ENCODE data around the gene PGD. TPM values are rescaled to one million over a fixed set of nuclear protein-coding genes. Genes with fewer than 3 reads are reported as not detected.
A peak's percentile ranks its signal among the peaks of the same experiment; 100 is the strongest.

PGD gene
- 72.8 TPM for total RNA-seq
- polyA plus RNA-seq (ENCODE audit: insufficient read depth, low read depth, low replicate concordance): 95.1 TPM
- long read RNA-seq, donor 1, transcript PGD-201 (13 exons, 1,885 nt): major isoform, 30 of 30 reads
- long read RNA-seq, donor 1, partial matches to known transcripts: 0 of 30 reads
- long read RNA-seq, donor 1, other reads (novel, unspliced or antisense): 0 of 30 reads
- long read RNA-seq, donor 2, transcript PGD-201 (13 exons, 1,885 nt): major isoform, 30 of 47 reads
- long read RNA-seq, donor 2, partial matches to known transcripts: 17 of 47 reads
- long read RNA-seq, donor 2, other reads (novel, unspliced or antisense): 0 of 47 reads
- long read RNA-seq, donor 3, transcript PGD-201 (13 exons, 1,885 nt): major isoform, 37 of 37 reads
- long read RNA-seq, donor 3, partial matches to known transcripts: 0 of 37 reads
- long read RNA-seq, donor 3, other reads (novel, unspliced or antisense): 0 of 37 reads
- long read RNA-seq, donor 4, transcript PGD-201 (13 exons, 1,885 nt): major isoform, 32 of 32 reads
- long read RNA-seq, donor 4, partial matches to known transcripts: 0 of 32 reads
- long read RNA-seq, donor 4, other reads (novel, unspliced or antisense): 0 of 32 reads
- long read RNA-seq, donor 5: 0 reads
- long read RNA-seq, donor 6, transcript PGD-201 (13 exons, 1,885 nt): major isoform, 44 of 65 reads
- long read RNA-seq, donor 6, partial matches to known transcripts: 21 of 65 reads
- long read RNA-seq, donor 6, other reads (novel, unspliced or antisense): 0 of 65 reads
- long read RNA-seq, donor 7, transcript PGD-201 (13 exons, 1,885 nt): major isoform, 55 of 84 reads
- long read RNA-seq, donor 7, partial matches to known transcripts: 28 of 84 reads
- long read RNA-seq, donor 7, other reads (novel, unspliced or antisense): 1 of 84 reads
- long read RNA-seq, donor 8, transcript PGD-201 (13 exons, 1,885 nt): major isoform, 26 of 26 reads
- long read RNA-seq, donor 8, partial matches to known transcripts: 0 of 26 reads
- long read RNA-seq, donor 8, other reads (novel, unspliced or antisense): 0 of 26 reads
- long read RNA-seq, donor 9, transcript PGD-201 (13 exons, 1,885 nt): major isoform, 16 of 16 reads
- long read RNA-seq, donor 9, partial matches to known transcripts: 0 of 16 reads
- long read RNA-seq, donor 9, other reads (novel, unspliced or antisense): 0 of 16 reads
- long read RNA-seq, donor 10, transcript PGD-201 (13 exons, 1,885 nt): major isoform, 16 of 27 reads
- long read RNA-seq, donor 10, partial matches to known transcripts: 11 of 27 reads
- long read RNA-seq, donor 10, other reads (novel, unspliced or antisense): 0 of 27 reads

DNA sequence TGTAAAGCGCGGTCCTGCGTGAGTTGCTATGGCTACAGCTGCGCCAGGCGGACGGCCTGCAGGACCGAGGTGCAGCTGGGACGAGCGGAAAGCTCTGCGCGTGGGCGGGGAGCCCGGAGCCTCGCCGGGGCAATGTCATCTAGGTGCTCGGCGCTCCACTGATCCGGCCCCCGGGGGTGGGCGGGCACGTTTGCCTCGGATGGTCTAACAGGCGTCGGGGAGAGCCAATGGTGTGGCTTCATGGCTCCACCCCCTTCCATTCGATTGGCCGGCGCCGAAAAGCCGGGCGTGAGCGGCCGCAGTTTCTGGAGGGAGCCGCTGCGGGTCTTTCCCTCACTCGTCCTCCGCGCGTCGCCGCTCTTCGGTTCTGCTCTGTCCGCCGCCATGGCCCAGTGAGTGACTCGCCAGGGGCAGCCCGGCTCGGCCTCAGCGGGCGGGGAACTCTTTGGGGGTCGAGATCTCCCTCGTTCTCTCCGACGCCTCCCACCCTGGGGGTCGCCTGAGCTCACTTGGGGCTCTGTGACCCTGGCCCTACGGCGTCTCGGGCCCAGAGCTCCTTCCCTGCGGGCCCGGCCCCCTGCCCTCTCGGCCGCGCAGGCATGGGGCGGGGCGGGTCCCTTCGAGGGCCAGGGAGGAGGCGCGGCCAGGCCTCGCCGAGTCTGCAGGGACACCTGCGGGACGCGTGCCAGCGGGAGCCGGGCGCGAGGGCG, at the start of gene PGD:
PGD (plus strand) TSS at position 331 of the 710 bp plus-strand sequence; CDS start at position 385, 54 bp downstream.
- peak within 1 kb of the TSS; percentile 33 to 73 (median 69) for H3K9ac ChIP-seq (ENCODE audit: low read length in 3 of 3)
- TF ChIP-seq, protein P1, sequence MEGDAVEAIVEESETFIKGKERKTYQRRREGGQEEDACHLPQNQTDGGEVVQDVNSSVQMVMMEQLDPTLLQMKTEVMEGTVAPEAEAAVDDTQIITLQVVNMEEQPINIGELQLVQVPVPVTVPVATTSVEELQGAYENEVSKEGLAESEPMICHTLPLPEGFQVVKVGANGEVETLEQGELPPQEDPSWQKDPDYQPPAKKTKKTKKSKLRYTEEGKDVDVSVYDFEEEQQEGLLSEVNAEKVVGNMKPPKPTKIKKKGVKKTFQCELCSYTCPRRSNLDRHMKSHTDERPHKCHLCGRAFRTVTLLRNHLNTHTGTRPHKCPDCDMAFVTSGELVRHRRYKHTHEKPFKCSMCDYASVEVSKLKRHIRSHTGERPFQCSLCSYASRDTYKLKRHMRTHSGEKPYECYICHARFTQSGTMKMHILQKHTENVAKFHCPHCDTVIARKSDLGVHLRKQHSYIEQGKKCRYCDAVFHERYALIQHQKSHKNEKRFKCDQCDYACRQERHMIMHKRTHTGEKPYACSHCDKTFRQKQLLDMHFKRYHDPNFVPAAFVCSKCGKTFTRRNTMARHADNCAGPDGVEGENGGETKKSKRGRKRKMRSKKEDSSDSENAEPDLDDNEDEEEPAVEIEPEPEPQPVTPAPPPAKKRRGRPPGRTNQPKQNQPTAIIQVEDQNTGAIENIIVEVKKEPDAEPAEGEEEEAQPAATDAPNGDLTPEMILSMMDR (IDR thresholded peaks at IDR 0.05; ENCODE audit: borderline replicate concordance, extremely low read depth, insufficient read depth): no peak
- peaks cover 5 to 15% (median 6%) of the 10 kb centered on the region in 3 donors for H3K36me3 ChIP-seq (ENCODE audit: control insufficient read depth in 2 of 3, insufficient read depth in 3 of 3, low read length in 3 of 3)
- H3K27ac ChIP-seq (ENCODE audit: low read depth in 2 of 2, low read length in 2 of 2): peak within 1 kb of the TSS; percentile 81 to 82
- H3K4me3 ChIP-seq (ENCODE audit: low read length in 3 of 3): peak within 1 kb of the TSS; percentile 78 to 87 (median 80)
- H3K27me3 ChIP-seq (ENCODE audit: control insufficient read depth, insufficient read depth, low read length): no peaks in the 10 kb centered on the region
- intact Hi-C loops (cut with DNase I): no loop called here
- DNase-seq (peak; percentile 98 to 99 (median 99)), FAIRE-seq (peak; percentile 30)
- no peaks in the 10 kb centered on the region for H3K9me3 ChIP-seq (ENCODE audit: control insufficient read depth in 2 of 3, insufficient read depth in 1 of 3, low read length in 3 of 3)
- H3K4me1 ChIP-seq (ENCODE audit: control insufficient read depth in 2 of 3, insufficient read depth in 2 of 3, low read depth in 1 of 3, low read length in 3 of 3): peaks cover 0 to 9% (median 5%) of the 10 kb centered on the region in 3 donors

DNA sequence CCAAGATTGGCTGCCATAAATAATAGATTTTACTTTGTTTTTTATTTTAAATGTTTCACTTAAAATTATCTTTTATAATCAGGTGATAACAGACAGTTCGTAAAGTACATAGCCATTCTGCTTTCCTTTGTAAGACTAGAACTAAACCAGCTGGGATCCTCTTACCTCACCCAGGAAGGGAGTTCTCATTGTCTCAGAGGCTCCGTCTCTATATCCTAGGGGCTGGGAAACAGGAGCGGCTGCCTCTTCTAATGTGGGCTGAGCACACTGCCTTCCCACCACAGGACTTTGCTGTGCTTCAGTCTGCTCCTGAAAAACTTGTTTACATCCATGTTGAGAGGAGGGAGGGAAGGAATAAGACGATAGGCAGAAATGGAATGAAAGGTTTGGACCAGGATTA, 45.6 kb upstream of the PGD start:
- DNase-seq (peak in 2 of 5 donors; percentile 22 to 24), FAIRE-seq (no peak)
- TF ChIP-seq, protein P1 (IDR thresholded peaks at IDR 0.05; ENCODE audit: borderline replicate concordance, extremely low read depth, insufficient read depth): no peak
- H3K36me3 ChIP-seq (ENCODE audit: control insufficient read depth in 2 of 3, insufficient read depth in 3 of 3, low read length in 3 of 3): peaks cover 3 to 27% (median 12%) of the 10 kb centered on the region in 3 donors
- H3K27me3 ChIP-seq (ENCODE audit: control insufficient read depth, insufficient read depth, low read length): no peaks in the 10 kb centered on the region
- no peak overlapping the region for H3K27ac ChIP-seq (ENCODE audit: low read depth in 2 of 2, low read length in 2 of 2)
- H3K4me3 ChIP-seq (ENCODE audit: low read length in 3 of 3): no peak overlapping the region
- H3K4me1 ChIP-seq (ENCODE audit: control insufficient read depth in 2 of 3, insufficient read depth in 2 of 3, low read depth in 1 of 3, low read length in 3 of 3): no peaks in the 10 kb centered on the region
- intact Hi-C loops (cut with DNase I): no loop called here
- H3K9ac ChIP-seq (ENCODE audit: low read length in 3 of 3): no peak overlapping the region
- no peaks in the 10 kb centered on the region for H3K9me3 ChIP-seq (ENCODE audit: control insufficient read depth in 2 of 3, insufficient read depth in 1 of 3, low read length in 3 of 3)

DNA sequence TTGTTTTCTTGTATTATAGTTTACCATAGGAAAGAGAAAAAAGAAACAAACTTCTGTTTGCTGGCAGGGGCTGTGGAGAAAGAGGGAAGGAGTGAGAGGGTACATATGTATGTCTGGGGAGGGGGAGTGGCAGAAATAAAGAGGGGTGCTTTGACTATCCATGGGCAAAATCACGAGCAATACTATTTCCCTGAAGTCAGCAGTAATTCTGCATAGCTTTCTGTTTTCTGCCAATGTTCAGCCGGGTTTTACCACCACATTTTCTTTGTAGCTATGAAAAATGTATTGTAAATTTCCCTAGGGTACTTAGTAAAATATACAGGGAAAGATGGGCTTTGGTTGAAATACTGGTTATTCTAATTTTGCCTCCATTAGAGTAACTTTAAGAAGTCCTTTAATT, 45.2 kb upstream of the PGD start:
- H3K36me3 ChIP-seq (ENCODE audit: control insufficient read depth in 2 of 3, insufficient read depth in 3 of 3, low read length in 3 of 3): peaks cover 0 to 23% (median 8%) of the 10 kb centered on the region in 3 donors

More for the DNA sequence above, 45.2 kb upstream of the PGD start:
- no peak for FAIRE-seq
- H3K27ac ChIP-seq (ENCODE audit: low read depth in 2 of 2, low read length in 2 of 2): no peak overlapping the region
- H3K4me1 ChIP-seq (ENCODE audit: control insufficient read depth in 2 of 3, insufficient read depth in 2 of 3, low read depth in 1 of 3, low read length in 3 of 3): no peaks in the 10 kb centered on the region
- no peaks in the 10 kb centered on the region for H3K27me3 ChIP-seq (ENCODE audit: control insufficient read depth, insufficient read depth, low read length)
- intact Hi-C loops (cut with DNase I): no loop called here
- no peak for DNase-seq
- no peak overlapping the region for H3K4me3 ChIP-seq (ENCODE audit: low read length in 3 of 3)
- TF ChIP-seq, protein P1 (IDR thresholded peaks at IDR 0.05; ENCODE audit: borderline replicate concordance, extremely low read depth, insufficient read depth): no peak
- H3K9me3 ChIP-seq (ENCODE audit: control insufficient read depth in 2 of 3, insufficient read depth in 1 of 3, low read length in 3 of 3): no peaks in the 10 kb centered on the region
- H3K9ac ChIP-seq (ENCODE audit: low read length in 3 of 3): no peak overlapping the region
